ENCODE results near the gene USP11. TPM values are rescaled to one million over a fixed set of nuclear protein-coding genes. Genes with fewer than 3 reads are reported as not detected.

Gene USP11
- total and polyA plus RNA-seq, 12 donors = 20.0 to 73.0 (median 51.9) TPM

DNA sequence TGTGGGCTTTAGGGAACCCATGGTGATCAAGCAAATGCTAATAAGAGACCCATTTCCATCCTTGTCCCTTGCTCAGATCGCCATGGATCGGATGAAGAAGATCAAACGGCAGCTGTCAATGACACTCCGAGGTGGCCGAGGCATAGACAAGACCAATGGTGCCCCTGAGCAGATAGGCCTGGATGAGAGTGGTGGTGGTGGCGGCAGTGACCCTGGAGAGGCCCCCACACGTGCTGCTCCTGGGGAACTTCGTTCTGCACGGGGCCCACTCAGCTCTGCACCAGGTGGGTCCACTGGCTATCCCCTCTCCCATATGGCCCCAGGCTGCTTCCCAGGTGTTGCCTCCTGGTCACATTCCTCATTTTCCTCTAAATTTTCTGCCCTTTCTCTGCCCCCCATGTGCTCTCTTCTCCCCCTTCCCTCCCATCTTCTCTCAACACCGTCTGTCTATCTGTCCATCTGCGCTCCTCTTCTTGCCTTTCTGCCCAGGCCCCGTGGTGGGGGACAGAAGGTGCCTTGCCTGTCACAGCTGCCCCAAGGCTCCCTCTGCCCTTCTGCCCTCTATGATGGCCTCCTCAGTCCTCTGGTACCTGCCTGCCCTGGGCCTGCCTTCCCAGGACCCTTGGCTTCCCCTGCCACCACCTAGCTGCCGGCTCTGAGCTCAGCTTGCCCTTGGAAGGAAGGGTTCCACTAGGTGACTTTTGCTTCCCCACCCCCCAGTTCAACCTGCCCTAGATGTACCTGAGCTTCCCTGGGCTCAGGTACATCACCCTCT is 9.1 kb upstream of the USP11 start:
- WGBS, 2 donors = 90 to 93% methylated on average over 5 to 13 of the region's 13 CpGs
- no peaks in the 10 kb centered on the region for H3K27me3 ChIP-seq
- H3K4me1 ChIP-seq = peaks cover 0 to 22% (median 13%) of the 10 kb centered on the region in 9 donors
- TF ChIP-seq, protein P1, sequence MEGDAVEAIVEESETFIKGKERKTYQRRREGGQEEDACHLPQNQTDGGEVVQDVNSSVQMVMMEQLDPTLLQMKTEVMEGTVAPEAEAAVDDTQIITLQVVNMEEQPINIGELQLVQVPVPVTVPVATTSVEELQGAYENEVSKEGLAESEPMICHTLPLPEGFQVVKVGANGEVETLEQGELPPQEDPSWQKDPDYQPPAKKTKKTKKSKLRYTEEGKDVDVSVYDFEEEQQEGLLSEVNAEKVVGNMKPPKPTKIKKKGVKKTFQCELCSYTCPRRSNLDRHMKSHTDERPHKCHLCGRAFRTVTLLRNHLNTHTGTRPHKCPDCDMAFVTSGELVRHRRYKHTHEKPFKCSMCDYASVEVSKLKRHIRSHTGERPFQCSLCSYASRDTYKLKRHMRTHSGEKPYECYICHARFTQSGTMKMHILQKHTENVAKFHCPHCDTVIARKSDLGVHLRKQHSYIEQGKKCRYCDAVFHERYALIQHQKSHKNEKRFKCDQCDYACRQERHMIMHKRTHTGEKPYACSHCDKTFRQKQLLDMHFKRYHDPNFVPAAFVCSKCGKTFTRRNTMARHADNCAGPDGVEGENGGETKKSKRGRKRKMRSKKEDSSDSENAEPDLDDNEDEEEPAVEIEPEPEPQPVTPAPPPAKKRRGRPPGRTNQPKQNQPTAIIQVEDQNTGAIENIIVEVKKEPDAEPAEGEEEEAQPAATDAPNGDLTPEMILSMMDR (IDR thresholded peaks at IDR 0.05) = no peak
- no peak overlapping the region for H3K27ac ChIP-seq
- intact Hi-C loops (cut with DNase I) = no loop called here
- H3K9me3 ChIP-seq = no peaks in the 10 kb centered on the region
- ATAC-seq (no peak), DNase-seq (no peak)
- no peak overlapping the region for H3K4me3 ChIP-seq
- H3K36me3 ChIP-seq = peaks cover 0 to 59% (median 9%) of the 10 kb centered on the region in 9 donors

DNA sequence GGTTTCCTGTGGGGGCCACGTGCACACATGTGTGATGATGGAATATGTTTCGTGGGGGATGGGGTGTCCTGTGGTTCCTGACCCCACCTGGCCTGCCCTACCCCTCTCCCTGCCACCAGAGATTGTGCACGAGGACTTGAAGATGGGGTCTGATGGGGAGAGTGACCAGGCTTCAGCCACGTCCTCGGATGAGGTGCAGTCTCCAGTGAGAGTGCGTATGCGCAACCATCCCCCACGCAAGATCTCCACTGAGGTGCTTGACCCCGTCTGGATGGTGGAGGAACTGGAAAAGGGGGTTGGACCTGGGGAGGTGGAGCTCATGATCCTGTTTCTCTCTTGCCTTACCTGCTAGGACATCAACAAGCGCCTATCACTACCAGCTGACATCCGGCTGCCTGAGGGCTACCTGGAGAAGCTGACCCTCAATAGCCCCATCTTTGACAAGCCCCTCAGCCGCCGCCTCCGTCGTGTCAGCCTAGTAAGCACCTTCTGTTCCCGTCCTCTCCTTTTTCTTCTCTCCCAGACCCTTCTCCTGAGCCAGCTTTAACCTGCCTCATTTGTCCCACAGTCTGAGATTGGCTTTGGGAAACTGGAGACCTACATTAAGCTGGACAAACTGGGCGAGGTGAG is 8.4 kb upstream of the USP11 start:
- Histone ChIP-seq H3K36me3 (peaks cover 0 to 66% (median 9%) of the 10 kb centered on the region in 9 donors), H3K4me1 (peaks cover 0 to 22% (median 12%) of the 10 kb centered on the region in 9 donors), H3K27me3 (peaks cover 0 to 3% (median 0%) of the 10 kb centered on the region in 7 donors), H3K27ac (no peak overlapping the region), H3K4me3 (no peak overlapping the region), H3K9me3 (no peaks in the 10 kb centered on the region)
- TF ChIP-seq, protein P1 (IDR thresholded peaks at IDR 0.05) = no peak
- WGBS, 2 donors = 86 to 92% methylated on average over 16 to 17 of the region's 17 CpGs
- ATAC-seq (no peak), DNase-seq (no peak)
- intact Hi-C loops (cut with DNase I) = no loop called here

DNA sequence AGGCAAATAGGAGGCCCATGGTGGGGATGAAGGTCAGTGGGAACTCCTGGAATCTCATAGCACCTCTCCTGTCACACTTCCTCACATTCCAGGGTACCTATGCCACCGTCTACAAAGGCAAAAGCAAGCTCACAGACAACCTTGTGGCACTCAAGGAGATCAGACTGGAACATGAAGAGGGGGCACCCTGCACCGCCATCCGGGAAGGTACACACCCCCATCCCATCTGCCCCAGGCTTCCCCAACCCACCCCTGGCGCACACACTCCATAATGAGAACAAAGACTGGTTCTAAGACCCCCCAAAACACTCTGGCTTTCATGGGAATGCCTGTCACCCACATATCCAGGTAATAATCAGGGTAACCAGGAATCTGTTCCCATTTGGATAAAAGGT is 7.9 kb upstream of the USP11 start:
- H3K27ac ChIP-seq = no peak overlapping the region
- H3K9me3 ChIP-seq = no peaks in the 10 kb centered on the region
- TF ChIP-seq, protein P1 (IDR thresholded peaks at IDR 0.05) = no peak
- intact Hi-C loops (cut with DNase I) = no loop called here
- H3K27me3 ChIP-seq = peaks cover 0 to 8% (median 0%) of the 10 kb centered on the region in 7 donors
- H3K36me3 ChIP-seq = peaks cover 0 to 71% (median 9%) of the 10 kb centered on the region in 9 donors
- peaks cover 0 to 19% (median 7%) of the 10 kb centered on the region in 9 donors for H3K4me1 ChIP-seq
- WGBS, 2 donors = 89 to 99% methylated on average over 4 of the region's 4 CpGs
- DNase-seq (no peak), ATAC-seq (no peak)
- no peak overlapping the region for H3K4me3 ChIP-seq

DNA sequence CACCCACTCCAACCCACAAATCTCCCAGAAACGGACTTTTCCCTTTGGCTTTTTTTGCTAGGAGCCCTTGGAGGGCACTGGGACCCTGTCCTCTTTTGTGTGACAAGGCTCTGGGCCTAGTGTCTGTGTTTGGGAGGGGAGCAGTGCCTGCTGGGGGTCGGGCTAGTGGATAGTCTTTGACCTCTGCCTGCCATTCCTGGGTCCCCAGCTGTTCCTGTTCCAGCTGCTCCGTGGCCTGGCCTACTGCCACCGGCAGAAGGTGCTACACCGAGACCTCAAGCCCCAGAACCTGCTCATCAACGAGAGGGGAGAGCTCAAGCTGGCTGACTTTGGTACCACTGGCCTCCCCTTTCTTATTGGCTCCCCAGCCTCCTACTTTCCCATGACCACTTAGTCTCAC is 6.7 kb upstream of the USP11 start:
- no peak overlapping the region for H3K27ac ChIP-seq
- H3K27me3 ChIP-seq = peaks cover 0 to 17% (median 0%) of the 10 kb centered on the region in 7 donors
- no peak for DNase-seq
- H3K4me1 ChIP-seq = peaks cover 0 to 8% (median 0%) of the 10 kb centered on the region in 9 donors
- TF ChIP-seq, protein P1 (IDR thresholded peaks at IDR 0.05) = no peak
- 84 to 86% methylated on average over 5 to 6 of the region's 6 CpGs for WGBS, 2 donors
- H3K9me3 ChIP-seq = no peaks in the 10 kb centered on the region
- intact Hi-C loops (cut with DNase I) = no loop called here
- no peak overlapping the region for H3K4me3 ChIP-seq
- peaks cover 0 to 72% (median 9%) of the 10 kb centered on the region in 9 donors for H3K36me3 ChIP-seq
- no peak for ATAC-seq

Data from heart right ventricle (tissue), 16 donors.